ENCODE data around the gene HEXD. TPM values are rescaled to one million over a fixed set of nuclear protein-coding genes. Genes with fewer than 3 reads are reported as not detected.
"Not testable (repeated sequence)": the region's sequence is repeated elsewhere in the genome, so short reads cannot be mapped to it uniquely, and the experiment has no call there.

The HEXD gene
- total RNA-seq, 1 donor from 2014 or later: 90.4 TPM

GRCh38 chr17:82372249-82373071 is 45.7 kb upstream of the HEXD start:
- Histone ChIP-seq H3K4me1 (peaks cover 10% of the 10 kb centered on the region), H3K27me3 (no peaks in the 10 kb centered on the region), H3K4me3 (no peak overlapping the region), H3K9me3 (no peaks in the 10 kb centered on the region), H3K36me3 (no peaks in the 10 kb centered on the region), H3K27ac (no peak overlapping the region)
- no peak for DNase-seq (ENCODE audit: extremely low spot score in 2 of 2)
- intact Hi-C loops (cut with DNase I): no loop called here
- TF ChIP-seq POLR2A (IDR thresholded peaks at IDR 0.05) (no peak), CTCF (IDR thresholded peaks at IDR 0.05) (no peak), POLR2AphosphoS5 (IDR thresholded peaks at IDR 0.05; ENCODE audit: insufficient read depth in 1 of 2, low read depth in 1 of 2) (no peak)

GRCh38 chr17:82373072-82373452 is 45.1 kb upstream of the HEXD start:
- intact Hi-C loops (cut with DNase I); H3K27me3 ChIP-seq: not testable (repeated sequence)

GRCh38 chr17:82373731-82374625 is 44.2 kb upstream of the HEXD start:
- Histone ChIP-seq H3K4me1 (peaks cover 10% of the 10 kb centered on the region), H3K9me3 (no peaks in the 10 kb centered on the region), H3K36me3 (no peaks in the 10 kb centered on the region), H3K4me3 (no peak overlapping the region), H3K27me3 (no peaks in the 10 kb centered on the region), H3K27ac (no peak overlapping the region)
- TF ChIP-seq POLR2A (IDR thresholded peaks at IDR 0.05): no peak
- TF ChIP-seq POLR2AphosphoS5 (IDR thresholded peaks at IDR 0.05; ENCODE audit: insufficient read depth in 1 of 2, low read depth in 1 of 2): no peak
- no peak for TF ChIP-seq CTCF (IDR thresholded peaks at IDR 0.05)
- DNase-seq (ENCODE audit: extremely low spot score in 2 of 2): no peak
- intact Hi-C loops (cut with DNase I): no loop called here

More at GRCh38 chr17:82373072-82373452, 45.1 kb upstream of the HEXD start:
- not testable (repeated sequence) for H3K9me3 ChIP-seq; H3K36me3 ChIP-seq; DNase-seq (ENCODE audit: extremely low spot score in 2 of 2); H3K4me3 ChIP-seq; H3K27ac ChIP-seq; H3K4me1 ChIP-seq

- no peaks in the 10 kb centered on the region for H3K27me3 ChIP-seq
Measured at GRCh38 chr17:82374626-82375331, 43.4 kb upstream of the HEXD start.

More at GRCh38 chr17:82374626-82375331, 43.4 kb upstream of the HEXD start:
- Histone ChIP-seq H3K27ac (no peak overlapping the region), H3K4me3 (no peak overlapping the region), H3K9me3 (no peaks in the 10 kb centered on the region), H3K4me1 (peaks cover 10% of the 10 kb centered on the region), H3K36me3 (no peaks in the 10 kb centered on the region)
- DNase-seq (ENCODE audit: extremely low spot score in 2 of 2): no peak
- TF ChIP-seq POLR2AphosphoS5 (IDR thresholded peaks at IDR 0.05; ENCODE audit: insufficient read depth in 1 of 2, low read depth in 1 of 2) (no peak), CTCF (IDR thresholded peaks at IDR 0.05) (no peak), POLR2A (IDR thresholded peaks at IDR 0.05) (no peak)
- intact Hi-C loops (cut with DNase I): no loop called here

All from vagina (tissue), 2 donors.